Measurements from ENCODE around the gene SGCA. TPM values are rescaled to one million over a fixed set of nuclear protein-coding genes. Genes with fewer than 3 reads are reported as not detected.

Gene SGCA
- total RNA-seq, 1 experiment from 2014 or later = not detected

GRCh38 chr17:50155115-50155819 is 10.5 kb upstream of the SGCA start:
- in situ Hi-C loops (cut with HindIII; ENCODE audit: low pct_unique_long_range_greater_than_20kb, low sequenced_read_pairs) = no loop called here

GRCh38 chr17:50157891-50158290 is 7.9 kb upstream of the SGCA start:
- in situ Hi-C loops (cut with HindIII; ENCODE audit: low pct_unique_long_range_greater_than_20kb, low sequenced_read_pairs) = no loop called here
- DNase-seq (ENCODE audit: low read depth, low spot score) = no peak

More at GRCh38 chr17:50155115-50155819, 10.5 kb upstream of the SGCA start:
- DNase-seq (ENCODE audit: low read depth, low spot score) = no peak

DNA sequence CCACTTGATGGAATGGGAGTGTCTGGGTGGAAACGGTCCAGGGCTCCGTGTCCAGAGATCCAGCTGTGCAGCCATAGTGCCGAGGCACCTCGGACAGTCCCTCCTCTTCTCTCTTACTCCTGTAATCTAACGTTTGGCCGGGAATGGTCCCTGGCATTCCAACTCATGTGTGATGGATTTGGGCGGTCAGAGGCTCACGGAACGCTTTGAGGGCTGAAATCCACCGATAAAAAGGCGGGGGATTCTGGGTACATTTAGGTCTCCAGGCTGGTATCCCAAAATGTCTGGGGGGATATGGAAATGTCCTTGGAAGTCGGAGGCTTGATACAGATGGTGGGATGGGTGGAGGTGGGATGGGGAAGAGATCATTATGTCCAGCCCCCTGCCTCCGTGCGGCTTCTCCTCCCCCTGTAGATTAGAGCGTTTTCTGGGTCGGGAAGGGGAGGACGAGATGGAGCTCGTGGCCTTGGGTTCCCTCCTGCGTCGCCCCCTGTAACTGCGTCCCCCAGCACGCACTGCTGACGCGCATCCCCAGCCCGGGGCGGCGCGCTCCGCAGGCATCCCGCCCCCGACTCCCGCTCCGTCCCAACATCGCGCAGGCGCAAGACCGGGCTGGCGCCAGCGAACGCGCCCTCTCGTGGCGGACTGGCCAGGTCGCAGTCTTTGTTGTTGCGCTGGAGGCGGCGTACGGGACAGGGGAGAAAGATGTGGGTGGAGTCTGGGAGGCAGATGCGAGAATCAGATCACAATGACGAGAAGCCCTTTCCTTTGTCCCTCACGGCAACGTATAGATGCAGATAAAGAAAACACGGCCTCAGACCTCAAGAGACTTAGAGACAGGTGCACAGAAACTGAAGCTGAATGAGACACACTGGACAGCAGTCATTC is 4.5 kb upstream of the SGCA start:
- DNase-seq (ENCODE audit: low read depth, low spot score) = peak; percentile 90
- in situ Hi-C loops (cut with HindIII; ENCODE audit: low pct_unique_long_range_greater_than_20kb, low sequenced_read_pairs) = no loop called here

DNA sequence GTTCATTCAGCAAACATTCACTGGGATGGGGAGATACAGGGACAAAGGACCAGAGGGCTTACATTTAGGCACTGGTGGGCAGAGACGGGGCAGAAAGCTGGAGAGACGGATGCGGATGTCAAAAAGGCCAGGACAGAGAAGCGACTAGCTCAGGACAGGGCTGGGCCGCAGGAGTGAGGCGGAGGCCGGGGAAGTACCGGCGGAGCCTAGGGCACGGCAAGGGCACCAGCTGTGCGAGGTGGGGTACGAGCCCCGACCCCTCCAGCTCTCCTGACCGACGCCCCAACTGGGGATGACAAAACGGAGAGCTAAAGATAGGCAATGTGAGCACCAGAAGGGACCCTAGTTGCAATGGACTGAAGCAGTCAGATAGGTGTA is 3.9 kb upstream of the SGCA start:
- DNase-seq (ENCODE audit: low read depth, low spot score) = no peak
- in situ Hi-C loops (cut with HindIII; ENCODE audit: low pct_unique_long_range_greater_than_20kb, low sequenced_read_pairs) = no loop called here

GRCh38 chr17:50162466-50163254 is 3.1 kb upstream of the SGCA start:
- no peak for DNase-seq (ENCODE audit: low read depth, low spot score)
- in situ Hi-C loops (cut with HindIII; ENCODE audit: low pct_unique_long_range_greater_than_20kb, low sequenced_read_pairs) = no loop called here

DNA sequence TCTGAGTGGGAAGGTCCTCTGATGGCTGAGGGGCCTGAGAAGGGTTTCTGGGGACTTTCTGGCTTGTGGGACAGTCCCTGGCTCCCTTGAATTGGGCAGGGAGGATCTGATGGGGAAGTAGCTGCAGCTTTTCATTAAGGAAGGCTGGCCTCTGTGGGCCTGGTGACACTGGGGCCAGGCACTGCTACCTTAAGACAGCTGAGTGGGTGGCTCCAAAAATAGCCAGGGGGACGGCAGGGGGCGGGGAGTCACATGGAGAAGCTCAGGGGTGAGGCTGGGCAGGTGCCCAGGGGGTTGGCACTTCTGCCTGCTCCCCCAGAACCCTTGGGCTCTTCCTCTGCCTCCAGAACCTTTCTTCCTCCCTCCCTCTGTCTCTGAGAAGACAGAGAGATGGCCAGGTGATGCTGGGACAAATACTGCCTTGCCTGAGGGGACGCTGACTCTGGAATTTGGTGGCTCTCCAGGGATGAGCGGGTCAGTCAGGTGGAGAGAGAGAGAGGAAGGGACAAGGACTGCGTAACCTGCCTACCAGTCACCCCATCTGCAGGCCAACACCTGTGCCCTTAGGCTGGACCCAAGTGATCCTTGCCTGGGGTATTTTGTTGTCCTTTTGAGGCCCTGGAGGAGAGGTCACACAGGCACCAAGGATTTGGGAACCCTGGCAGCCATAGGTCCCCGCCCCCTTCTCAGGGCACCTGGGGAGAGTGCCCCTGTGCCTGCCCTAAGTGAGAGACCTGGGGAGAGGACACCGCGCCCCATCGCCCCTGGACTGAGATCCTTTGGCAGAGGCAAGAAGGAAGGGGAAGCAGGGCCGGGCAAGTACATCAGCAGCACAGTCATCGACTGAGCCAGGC is 1.7 kb upstream of the SGCA start:
- no peak for DNase-seq (ENCODE audit: low read depth, low spot score)
- in situ Hi-C loops (cut with HindIII; ENCODE audit: low pct_unique_long_range_greater_than_20kb, low sequenced_read_pairs) = no loop called here

DNA sequence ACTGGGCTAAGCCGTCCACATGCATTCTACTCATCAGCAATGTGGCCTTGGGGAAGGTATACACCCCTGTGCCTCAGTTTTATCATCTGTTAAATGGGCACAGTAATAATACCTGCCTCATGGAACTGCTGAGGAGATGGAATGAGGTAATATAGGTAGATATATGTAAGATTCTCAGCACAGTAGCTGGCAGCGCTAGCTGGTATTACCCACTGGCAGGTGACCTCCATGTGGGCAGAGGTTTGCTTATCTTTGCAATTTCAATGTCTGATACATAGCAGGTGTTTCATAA is 1.2 kb upstream of the SGCA start:
- DNase-seq (ENCODE audit: low read depth, low spot score) = no peak
- in situ Hi-C loops (cut with HindIII; ENCODE audit: low pct_unique_long_range_greater_than_20kb, low sequenced_read_pairs) = no loop called here

GRCh38 chr17:50165066-50165465 is 739 bp upstream of the SGCA start:
- in situ Hi-C loops (cut with HindIII; ENCODE audit: low pct_unique_long_range_greater_than_20kb, low sequenced_read_pairs) = no loop called here
- DNase-seq (ENCODE audit: low read depth, low spot score) = no peak

DNA sequence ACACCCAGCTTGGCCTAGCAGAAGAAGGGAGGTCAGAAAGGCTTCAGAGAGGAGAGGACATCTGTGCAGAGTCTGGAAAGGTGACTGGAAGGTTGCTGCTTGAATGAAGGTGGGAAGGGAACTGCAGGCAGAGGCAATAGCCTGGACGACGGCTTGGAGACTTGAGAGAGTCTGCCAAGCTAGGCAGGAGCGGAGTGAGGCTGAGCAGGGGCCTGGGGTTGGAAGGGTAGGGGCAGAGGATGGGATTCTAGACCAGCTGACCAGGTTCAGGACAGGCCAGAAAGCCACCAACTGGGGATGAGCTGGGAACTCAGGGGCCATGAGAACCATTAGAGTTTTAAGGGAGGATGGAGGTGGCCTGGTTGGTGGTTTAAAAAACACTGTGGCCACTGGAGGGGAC is 339 bp upstream of the SGCA start:
- no peak for DNase-seq (ENCODE audit: low read depth, low spot score)
- in situ Hi-C loops (cut with HindIII; ENCODE audit: low pct_unique_long_range_greater_than_20kb, low sequenced_read_pairs) = no loop called here

DNA sequence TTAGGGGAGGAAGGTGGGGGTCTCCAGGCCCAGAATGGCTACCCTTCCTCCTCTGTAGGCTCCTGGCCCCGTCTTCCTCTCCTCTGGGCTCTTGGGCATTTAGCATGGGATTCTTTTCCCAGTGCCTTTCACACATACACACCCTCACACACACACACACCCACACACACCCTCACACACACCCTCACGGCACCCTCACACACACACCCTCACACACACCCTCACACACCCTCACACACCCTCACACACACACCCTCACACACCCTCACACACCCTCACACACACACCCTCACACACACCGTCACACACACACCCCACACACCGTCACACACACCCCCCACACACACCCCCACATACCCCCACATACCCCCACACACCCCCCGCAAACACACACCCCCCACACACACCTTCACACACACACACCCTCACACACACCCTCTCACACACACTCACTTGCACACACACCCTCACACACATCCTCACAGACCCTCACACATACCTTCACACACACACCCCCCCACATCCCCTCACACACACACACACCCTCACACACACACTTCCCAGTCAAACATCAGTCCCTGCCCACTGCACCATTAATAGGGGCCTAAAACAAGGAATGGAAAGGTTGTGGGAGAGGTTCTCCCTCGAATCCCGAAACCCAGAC is 845 bp downstream of the SGCA start:
- in situ Hi-C loops (cut with HindIII; ENCODE audit: low pct_unique_long_range_greater_than_20kb, low sequenced_read_pairs) = no loop called here
- no peak for DNase-seq (ENCODE audit: low read depth, low spot score)

- in situ Hi-C loops (cut with HindIII; ENCODE audit: low pct_unique_long_range_greater_than_20kb, low sequenced_read_pairs) = no loop called here
Measured at GRCh38 chr17:50167371-50167770, 1.6 kb downstream of the SGCA start.

DNA sequence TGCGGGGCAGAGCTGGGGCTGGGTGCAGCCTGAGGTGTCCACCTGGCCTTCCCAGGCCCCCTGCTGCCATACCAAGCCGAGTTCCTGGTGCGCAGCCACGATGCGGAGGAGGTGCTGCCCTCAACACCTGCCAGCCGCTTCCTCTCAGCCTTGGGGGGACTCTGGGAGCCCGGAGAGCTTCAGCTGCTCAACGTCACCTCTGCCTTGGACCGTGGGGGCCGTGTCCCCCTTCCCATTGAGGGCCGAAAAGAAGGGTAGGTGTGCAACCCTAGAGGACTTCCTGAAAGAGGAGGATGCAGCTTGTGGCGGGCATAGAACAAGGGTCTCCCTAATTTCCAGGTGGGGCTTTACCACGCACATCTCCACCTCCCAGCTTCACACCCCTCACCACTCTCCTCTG is 2.5 kb downstream of the SGCA start:
- in situ Hi-C loops (cut with HindIII; ENCODE audit: low pct_unique_long_range_greater_than_20kb, low sequenced_read_pairs) = no loop called here
- no peak for DNase-seq (ENCODE audit: low read depth, low spot score)

More at GRCh38 chr17:50167371-50167770, 1.6 kb downstream of the SGCA start:
- DNase-seq (ENCODE audit: low read depth, low spot score) = no peak

GRCh38 chr17:50169121-50169764 is 3.4 kb downstream of the SGCA start:
- in situ Hi-C loops (cut with HindIII; ENCODE audit: low pct_unique_long_range_greater_than_20kb, low sequenced_read_pairs) = no loop called here
- peak; percentile 60 for DNase-seq (ENCODE audit: low read depth, low spot score)

DNA sequence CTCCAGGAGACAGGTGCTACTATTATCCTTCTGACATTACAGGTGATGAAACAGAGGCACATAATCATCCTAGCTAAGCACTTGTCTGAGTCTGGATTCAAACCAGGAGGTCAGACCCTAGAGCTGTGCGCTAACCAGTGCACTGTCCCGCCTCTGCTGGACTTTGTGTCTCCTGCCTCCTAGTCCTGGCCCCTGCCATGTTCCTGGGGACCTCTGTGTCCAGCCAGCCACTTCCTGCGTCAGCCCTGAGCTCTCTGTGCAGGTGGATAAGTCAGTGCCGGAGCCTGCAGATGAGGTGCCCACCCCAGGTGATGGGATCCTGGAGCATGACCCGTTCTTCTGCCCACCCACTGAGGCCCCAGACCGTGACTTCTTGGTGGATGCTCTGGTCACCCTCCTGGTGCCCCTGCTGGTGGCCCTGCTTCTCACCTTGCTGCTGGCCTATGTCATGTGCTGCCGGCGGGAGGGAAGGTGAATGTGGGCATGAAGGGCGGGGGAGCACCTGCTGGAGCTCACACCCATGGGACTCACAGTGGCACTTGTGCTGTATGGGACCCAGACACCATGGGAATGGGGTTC is 4.2 kb downstream of the SGCA start:
- DNase-seq (ENCODE audit: low read depth, low spot score) = no peak
- in situ Hi-C loops (cut with HindIII; ENCODE audit: low pct_unique_long_range_greater_than_20kb, low sequenced_read_pairs) = no loop called here

DNA sequence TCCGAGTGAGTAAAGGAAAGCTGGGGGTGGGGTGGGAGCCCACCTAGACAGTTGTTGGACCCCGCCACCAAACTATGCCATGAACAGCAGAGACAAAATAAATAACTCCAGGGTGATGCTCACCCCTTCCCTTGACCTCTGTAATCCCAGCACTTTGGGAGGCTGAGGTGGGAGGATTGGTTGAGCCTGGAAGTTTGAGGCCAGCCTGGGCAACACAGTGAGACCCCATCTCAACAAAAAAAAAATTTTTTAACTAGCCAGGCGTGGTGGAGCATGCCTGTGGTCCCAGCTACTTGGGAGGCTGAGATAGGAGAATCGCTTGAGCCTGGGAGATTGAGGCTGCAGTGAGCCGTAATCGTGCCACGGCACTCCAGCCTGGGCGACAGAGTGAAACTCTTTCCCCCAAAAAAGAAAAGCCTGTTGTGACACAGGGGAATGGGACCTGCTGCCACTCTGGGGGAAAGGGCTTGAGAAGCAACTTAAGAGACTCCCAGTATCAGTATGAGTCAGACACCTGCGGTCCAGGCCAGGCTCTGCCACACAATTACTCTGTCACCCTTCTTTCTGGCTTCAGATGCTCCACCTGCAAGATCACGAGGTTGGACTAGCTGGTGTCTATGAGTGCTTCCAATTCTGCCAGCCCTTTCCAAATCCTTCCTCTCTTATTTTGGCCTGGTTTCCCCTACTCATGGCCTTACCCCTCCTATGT is 5.0 kb downstream of the SGCA start:
- DNase-seq (ENCODE audit: low read depth, low spot score) = no peak
- in situ Hi-C loops (cut with HindIII; ENCODE audit: low pct_unique_long_range_greater_than_20kb, low sequenced_read_pairs) = no loop called here
